Esophagus squamous epithelium (tissue), 4 donors: Measurements from ENCODE around the gene C5orf58.

ENCODE experiments used
- CTCF ChIP-seq, 6 experiments: fragments of 450-650 bp in 4 of 6; fragments of 200-600 bp in 2 of 6; sonication (generic) in 2 of 6; IDR thresholded peaks; one replicate each; pipeline ENCODE4 v1.5.1; 2016 to 2019; ENCODE audit warnings: antibody characterized with exemption in 6 of 6, mild to moderate bottlenecking in 4 of 6, moderate library complexity in 4 of 6
- POLR2A ChIP-seq, 4 donors: fragments of 450-650 bp; IDR thresholded peaks; one replicate each; pipeline ENCODE4 v1.6.1; 2017; ENCODE audit warnings: antibody characterized with exemption in 4 of 4, mild to moderate bottlenecking in 4 of 4, moderate library complexity in 3 of 4

- TF ChIP-seq POLR2A (IDR thresholded peaks at IDR 0.05): no peak
- no peak for TF ChIP-seq CTCF (IDR thresholded peaks at IDR 0.05)
Observed at GRCh38 chr5:170252109-170252508, 19.3 kb downstream of the C5orf58 start.
